Measurements from ENCODE around the gene GTPBP4. TPM values are rescaled to one million over a fixed set of nuclear protein-coding genes. Genes with fewer than 3 reads are reported as not detected.

Gene GTPBP4
- total RNA-seq, 4 donors from 2014 or later: 16.0 to 31.5 (median 21.5) TPM

DNA sequence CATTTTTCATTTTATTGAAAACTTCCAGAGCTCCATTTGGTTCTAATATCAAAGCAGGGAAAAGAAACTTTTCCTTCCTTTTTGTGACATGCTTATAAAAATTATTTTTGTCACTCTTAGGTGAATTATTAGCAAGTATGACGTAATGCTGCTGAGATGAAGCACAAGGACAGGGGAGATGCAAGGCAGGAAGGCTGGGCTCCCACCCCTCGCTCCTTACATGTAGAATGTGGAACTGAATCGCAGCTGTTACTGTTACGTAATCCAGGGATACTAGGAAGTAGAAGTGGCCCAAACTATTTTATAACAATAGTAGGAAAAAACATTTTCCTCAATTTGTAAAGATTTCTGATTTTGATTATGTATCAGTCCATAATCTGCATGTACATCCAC is 17.1 kb upstream of the GTPBP4 start:
- WGBS, 2 donors (ENCODE audit: low coverage in 1 of 2): 20 to 47% methylated on average over 1 to 4 of the region's 4 CpGs
- Histone ChIP-seq H3K4me1 (peaks cover 0 to 21% (median 4%) of the 10 kb centered on the region in 3 donors), H3K27me3 (no peaks in the 10 kb centered on the region), H3K27ac (peak overlapping the region in 3 of 4 donors; percentile 49 to 70 (median 58)), H3K36me3 (no peaks in the 10 kb centered on the region), H3K9me3 (no peaks in the 10 kb centered on the region), H3K4me3 (no peak overlapping the region)
- peak; percentile 73 for ATAC-seq
- TF ChIP-seq POLR2A (IDR thresholded peaks at IDR 0.05) (no peak), EP300 (IDR thresholded peaks at IDR 0.05) (no peak), POLR2AphosphoS5 (IDR thresholded peaks at IDR 0.05) (no peak)
- TF ChIP-seq, protein P1, sequence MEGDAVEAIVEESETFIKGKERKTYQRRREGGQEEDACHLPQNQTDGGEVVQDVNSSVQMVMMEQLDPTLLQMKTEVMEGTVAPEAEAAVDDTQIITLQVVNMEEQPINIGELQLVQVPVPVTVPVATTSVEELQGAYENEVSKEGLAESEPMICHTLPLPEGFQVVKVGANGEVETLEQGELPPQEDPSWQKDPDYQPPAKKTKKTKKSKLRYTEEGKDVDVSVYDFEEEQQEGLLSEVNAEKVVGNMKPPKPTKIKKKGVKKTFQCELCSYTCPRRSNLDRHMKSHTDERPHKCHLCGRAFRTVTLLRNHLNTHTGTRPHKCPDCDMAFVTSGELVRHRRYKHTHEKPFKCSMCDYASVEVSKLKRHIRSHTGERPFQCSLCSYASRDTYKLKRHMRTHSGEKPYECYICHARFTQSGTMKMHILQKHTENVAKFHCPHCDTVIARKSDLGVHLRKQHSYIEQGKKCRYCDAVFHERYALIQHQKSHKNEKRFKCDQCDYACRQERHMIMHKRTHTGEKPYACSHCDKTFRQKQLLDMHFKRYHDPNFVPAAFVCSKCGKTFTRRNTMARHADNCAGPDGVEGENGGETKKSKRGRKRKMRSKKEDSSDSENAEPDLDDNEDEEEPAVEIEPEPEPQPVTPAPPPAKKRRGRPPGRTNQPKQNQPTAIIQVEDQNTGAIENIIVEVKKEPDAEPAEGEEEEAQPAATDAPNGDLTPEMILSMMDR (IDR thresholded peaks at IDR 0.05): no peak

DNA sequence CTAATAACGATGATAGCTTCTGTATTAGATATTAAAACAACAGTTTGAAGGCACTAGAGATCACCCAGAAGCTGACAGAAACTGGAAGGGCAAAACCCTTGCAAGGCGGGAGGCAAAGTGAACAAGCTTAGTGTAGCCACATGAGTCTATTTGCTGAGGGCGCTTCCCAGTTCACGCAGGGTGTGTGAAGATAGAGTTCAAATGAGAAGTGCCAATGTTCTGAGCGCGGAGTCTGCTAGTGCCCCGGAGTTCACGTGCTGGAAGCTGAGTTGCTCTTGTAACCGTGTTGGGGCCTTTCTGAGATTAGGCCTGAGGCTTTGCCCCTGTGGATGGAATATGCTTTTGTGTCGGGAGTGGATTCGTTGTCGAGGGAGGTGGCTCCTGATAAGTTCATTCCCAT is 16.6 kb upstream of the GTPBP4 start:
- no peak for ATAC-seq
- H3K9me3 ChIP-seq: no peaks in the 10 kb centered on the region
- H3K4me1 ChIP-seq: peaks cover 0 to 21% (median 4%) of the 10 kb centered on the region in 3 donors
- H3K4me3 ChIP-seq: no peak overlapping the region
- TF ChIP-seq POLR2AphosphoS5 (IDR thresholded peaks at IDR 0.05): no peak
- TF ChIP-seq, protein P1 (IDR thresholded peaks at IDR 0.05): no peak
- no peak for TF ChIP-seq EP300 (IDR thresholded peaks at IDR 0.05)
- TF ChIP-seq POLR2A (IDR thresholded peaks at IDR 0.05): no peak
- 66 to 83% methylated on average over 9 to 12 of the region's 12 CpGs for whole genome bisulfite sequencing, 2 donors (ENCODE audit: low coverage in 1 of 2)
- no peaks in the 10 kb centered on the region for H3K27me3 ChIP-seq
- no peaks in the 10 kb centered on the region for H3K36me3 ChIP-seq
- H3K27ac ChIP-seq: peak overlapping the region in 3 of 4 donors; percentile 14 to 58 (median 49)

DNA sequence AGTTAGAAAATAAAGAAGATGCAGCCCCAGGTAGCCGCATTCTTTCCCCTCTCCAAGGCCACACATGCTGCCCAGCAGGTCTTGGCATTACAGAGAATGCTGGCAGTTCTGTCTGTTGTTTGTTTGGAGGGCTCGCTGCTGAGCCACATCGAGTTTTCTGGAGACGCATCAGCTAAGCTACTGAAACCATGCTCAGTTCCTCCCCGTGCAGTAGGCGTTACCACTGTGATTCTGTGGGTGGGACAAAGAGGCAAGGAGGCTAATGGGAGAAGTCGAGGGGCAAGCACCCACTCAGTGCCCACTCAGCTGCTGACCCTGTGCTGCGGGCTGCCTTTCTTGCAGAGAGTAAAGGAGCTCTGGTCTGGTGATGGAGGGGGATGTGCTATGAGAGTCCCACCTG is 15.5 kb upstream of the GTPBP4 start:
- 75 to 79% methylated on average over 2 to 5 of the region's 8 CpGs for WGBS, 2 donors (ENCODE audit: low coverage in 1 of 2)

DNA sequence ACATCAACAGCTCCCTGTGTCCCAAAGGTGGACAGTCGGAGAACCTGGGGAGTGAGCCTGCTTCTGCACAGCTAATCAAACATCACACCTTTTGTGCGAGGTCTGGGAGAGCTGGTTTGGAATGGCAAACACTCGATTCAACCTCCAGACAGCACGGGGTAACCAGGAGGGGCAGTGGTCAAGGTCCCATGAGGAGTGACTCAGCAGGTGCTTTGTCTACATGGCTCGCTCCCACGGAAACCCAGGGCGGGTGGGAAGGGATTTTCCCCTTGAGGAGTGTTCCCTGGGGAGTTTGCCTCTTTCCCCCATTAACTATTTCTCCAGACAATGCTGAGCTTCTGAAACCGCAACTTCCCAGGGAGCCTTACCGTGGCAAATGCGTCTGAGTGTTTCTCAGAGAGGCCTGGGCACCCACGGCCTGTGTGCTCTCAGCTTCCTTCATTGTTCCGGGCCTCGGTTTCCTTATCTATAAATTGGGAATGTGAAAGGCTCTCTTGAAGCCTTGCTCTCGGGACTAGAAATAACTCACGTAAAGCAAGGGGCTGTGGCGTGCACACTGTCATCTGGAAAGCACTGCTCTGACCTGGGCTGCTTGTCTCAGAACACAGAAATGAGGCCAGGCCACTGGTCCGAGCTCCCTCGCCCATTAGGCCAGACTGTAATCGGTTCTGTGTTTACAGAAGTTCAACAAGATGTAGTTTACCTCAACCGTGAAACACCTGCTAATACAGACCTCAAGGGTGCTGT is 14.0 kb upstream of the GTPBP4 start:
- Histone ChIP-seq H3K4me1 (peaks cover 0 to 21% (median 4%) of the 10 kb centered on the region in 3 donors), H3K27ac (no peak overlapping the region), H3K9me3 (peaks cover 0 to 12% (median 0%) of the 10 kb centered on the region in 3 donors), H3K36me3 (no peaks in the 10 kb centered on the region), H3K27me3 (no peaks in the 10 kb centered on the region), H3K4me3 (no peak overlapping the region)
- TF ChIP-seq EP300 (IDR thresholded peaks at IDR 0.05) (no peak), POLR2AphosphoS5 (IDR thresholded peaks at IDR 0.05) (no peak), POLR2A (IDR thresholded peaks at IDR 0.05) (no peak)
- TF ChIP-seq, protein P1 (IDR thresholded peaks at IDR 0.05): no peak
- no peak for ATAC-seq
- WGBS, 2 donors (ENCODE audit: low coverage in 1 of 2): 62 to 74% methylated on average over 8 to 9 of the region's 20 CpGs

More for the DNA sequence above, 15.5 kb upstream of the GTPBP4 start:
- Histone ChIP-seq H3K27ac (no peak overlapping the region), H3K4me1 (peaks cover 0 to 21% (median 4%) of the 10 kb centered on the region in 3 donors), H3K9me3 (no peaks in the 10 kb centered on the region), H3K27me3 (no peaks in the 10 kb centered on the region), H3K4me3 (no peak overlapping the region), H3K36me3 (no peaks in the 10 kb centered on the region)
- TF ChIP-seq, protein P1 (IDR thresholded peaks at IDR 0.05): no peak
- TF ChIP-seq POLR2AphosphoS5 (IDR thresholded peaks at IDR 0.05): no peak
- no peak for TF ChIP-seq EP300 (IDR thresholded peaks at IDR 0.05)
- TF ChIP-seq POLR2A (IDR thresholded peaks at IDR 0.05): no peak
- no peak for ATAC-seq

DNA sequence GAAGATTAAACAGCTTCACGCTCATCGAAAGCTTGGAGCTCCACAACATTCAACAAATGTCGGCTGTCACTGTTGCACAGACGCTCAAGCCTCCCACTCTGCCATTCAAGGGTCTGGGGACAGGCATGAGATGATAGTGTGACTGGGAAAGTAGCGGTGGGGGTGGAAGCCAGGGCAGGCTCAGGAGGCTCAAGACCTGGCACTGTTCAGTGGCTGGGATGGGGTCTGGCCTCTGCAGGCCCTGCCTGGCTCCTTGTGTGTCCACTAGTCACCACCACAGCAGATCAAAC is 13.5 kb upstream of the GTPBP4 start:
- H3K4me1 ChIP-seq: peaks cover 0 to 20% (median 4%) of the 10 kb centered on the region in 3 donors
- H3K4me3 ChIP-seq: no peak overlapping the region
- H3K27ac ChIP-seq: no peak overlapping the region
- H3K36me3 ChIP-seq: peaks cover 0 to under 1% of the 10 kb centered on the region in 2 donors
- peaks cover 0 to 15% (median 0%) of the 10 kb centered on the region in 3 donors for H3K9me3 ChIP-seq
- H3K27me3 ChIP-seq: no peaks in the 10 kb centered on the region
- WGBS, 2 donors (ENCODE audit: low coverage in 1 of 2): 70% methylated on average over 3 of the region's 5 CpGs; no CpG with 5 or more reads in 1 of the 2 donors
- no peak for ATAC-seq
- TF ChIP-seq, protein P1 (IDR thresholded peaks at IDR 0.05): no peak
- no peak for TF ChIP-seq EP300 (IDR thresholded peaks at IDR 0.05)
- no peak for TF ChIP-seq POLR2AphosphoS5 (IDR thresholded peaks at IDR 0.05)
- no peak for TF ChIP-seq POLR2A (IDR thresholded peaks at IDR 0.05)

Data from gastroesophageal sphincter (tissue), 4 donors.